T-cell (primary cell): ENCODE results near the gene MSN. TPM values are rescaled to one million over a fixed set of nuclear protein-coding genes. Genes with fewer than 3 reads are reported as not detected.

Experiments used
- ATAC-seq, 4 experiments: fragments of 200-7000 bp in 3 of 4; fragments of 150-1000 bp in 1 of 4; cut with Tn5 transposase; replicated peaks in 1 of 4; 1 replicate in 3 of 4; 2 replicates in 1 of 4; pipeline ENCODE4 v1.10.0; 2021; ENCODE audit warnings: moderate library complexity in 3 of 4, mild to moderate bottlenecking in 2 of 4, moderate number of reproducible peaks in 1 of 4
- CTCF ChIA-PET, 2 donors: fragments of 300-600 bp; sonication (Branson Sonifier 250); formaldehyde crosslinking; loops; one replicate each; lab custom pipeline; 2022; ENCODE audit warnings: antibody characterized with exemption in 2 of 2; lab: Charles Lee
- POLR2A ChIA-PET, 2 donors: fragments of 300-600 bp; sonication (Branson Sonifier 250); formaldehyde crosslinking; loops; one replicate each; lab custom pipeline; 2022; ENCODE audit warnings: antibody characterized with exemption in 2 of 2; lab: Charles Lee
- DNase-seq, 35 experiments: peaks; one replicate each; pipeline versions ENCODE4 v3.0.0 to v3.0.0-alpha.2; 2013 to 2023
- H3K27ac ChIP-seq: one replicate; pipeline ENCODE4 v1.5.1; 2013; ENCODE audit warnings: low read length
- H3K27me3 ChIP-seq, 2 experiments: replicated peaks in 1 of 2; 1 replicate in 1 of 2; 2 replicates in 1 of 2; pipeline versions ENCODE4 v1.6.1 to v1.7.0; 2013; ENCODE audit warnings: low read length in 1 of 2, mixed read lengths in 1 of 2; ENCODE audit not compliant: control insufficient read depth in 2 of 2, insufficient read depth in 2 of 2; ENCODE audit errors: extremely low read depth in 1 of 2
- H3K36me3 ChIP-seq, 2 donors: 1 replicate in 1 of 2; 2 replicates in 1 of 2; pipeline versions ENCODE4 v1.6.1 to v1.7.0; 2013; ENCODE audit warnings: low read length in 1 of 2; ENCODE audit not compliant: control insufficient read depth in 2 of 2, insufficient read depth in 1 of 2; ENCODE audit errors: extremely low read depth in 1 of 2
- H3K4me1 ChIP-seq, 2 experiments: 1 replicate in 1 of 2; 2 replicates in 1 of 2; pipeline versions ENCODE4 v1.6.1 to v1.7.0; 2013; ENCODE audit warnings: low read length in 2 of 2, mixed read lengths in 1 of 2; ENCODE audit not compliant: insufficient read depth in 2 of 2, control insufficient read depth in 1 of 2; ENCODE audit errors: extremely low read depth in 1 of 2
- H3K4me3 ChIP-seq, 2 donors: 1 replicate in 1 of 2; 2 replicates in 1 of 2; pipeline versions ENCODE4 v1.5.1 to v1.7.0; 2013; ENCODE audit warnings: mild to moderate bottlenecking in 2 of 2, low read length in 1 of 2, moderate library complexity in 1 of 2; ENCODE audit not compliant: control insufficient read depth in 1 of 2; ENCODE audit errors: extremely low read depth in 1 of 2
- H3K9me3 ChIP-seq: 2 replicates; pipeline ENCODE4 v1.7.0; 2013
- H3K27ac Mint-ChIP-seq, 2 donors: one replicate each; pipeline ENCODE4 v1.8.0; 2020 to 2021; ENCODE audit warnings: mild to moderate bottlenecking in 2 of 2, mixed read lengths in 2 of 2
- H3K27me3 Mint-ChIP-seq, 2 donors: one replicate each; pipeline ENCODE4 v1.8.0; 2021 to 2022; ENCODE audit warnings: mixed read lengths in 2 of 2
- H3K36me3 Mint-ChIP-seq: one replicate; pipeline ENCODE4 v1.8.0; 2021; ENCODE audit warnings: mixed read lengths
- H3K4me1 Mint-ChIP-seq, 3 donors: one replicate each; pipeline ENCODE4 v1.8.0; 2020 to 2022; ENCODE audit warnings: mixed read lengths in 3 of 3, mild to moderate bottlenecking in 1 of 3
- H3K4me3 Mint-ChIP-seq, 3 donors: one replicate each; pipeline ENCODE4 v1.8.0; 2020 to 2022; ENCODE audit warnings: mild to moderate bottlenecking in 3 of 3, mixed read lengths in 3 of 3, moderate library complexity in 3 of 3
- H3K9me3 Mint-ChIP-seq, 3 donors: one replicate each; pipeline ENCODE4 v1.8.0; 2020 to 2022; ENCODE audit warnings: mixed read lengths in 3 of 3
- WGBS: methylation state at CpG from one replicate; pipeline ENCODE4 v1.1.5; 2013; ENCODE audit warnings: missing lambda C conversion rate; ENCODE audit not compliant: insufficient coverage; 5-methylcytosine and 5-hydroxymethylcytosine counted together
- total RNA-seq, 35 experiments: library from RNA in 6 of 35; stranded (reverse) in 6 of 35; fragments of 120-200 nt in 1 of 35; gene quantifications; one replicate each; pipeline versions ENCODE4 v1.2.1 to v1.2.4 and lab custom pipeline; 2013 to 2026

MSN gene
- total RNA-seq, 5 donors from 2014 or later (not counting 1 experiment from before 2014, with no cell fraction given): 324 to 383 (median 348) TPM

- POLR2A ChIA-PET: interaction anchor here in 1 of 2 donors (0.6 kb wide), 1 partner anchor 213 kb away, joined by 3 read pairs; no protein-coding TSS in a partner anchor
- H3K27ac ChIP-seq: peak overlapping the region; percentile 25
- no peak overlapping the region for H3K4me3 Mint-ChIP-seq
- H3K27ac Mint-ChIP-seq: peak overlapping the region; percentile 13 to 66
- WGBS: no CpG with 5 or more reads among the region's 1 CpG
- CTCF ChIA-PET: no interaction called here
- H3K27me3 Mint-ChIP-seq: no peaks in the 10 kb centered on the region
- DNase-seq: no peak
- H3K4me3 ChIP-seq: no peak overlapping the region
- peaks cover 61% of the 10 kb centered on the region for H3K36me3 Mint-ChIP-seq
- H3K4me1 Mint-ChIP-seq: peaks cover 36 to 53% (median 51%) of the 10 kb centered on the region in 3 donors
- no peaks in the 10 kb centered on the region for H3K9me3 Mint-ChIP-seq
- no peak for ATAC-seq
- H3K36me3 ChIP-seq: peaks cover 0 to 91% of the 10 kb centered on the region in 2 donors
- no peaks in the 10 kb centered on the region for H3K9me3 ChIP-seq
- H3K4me1 ChIP-seq: peaks cover 4 to 19% of the 10 kb centered on the region in 2 experiments
- H3K27me3 ChIP-seq: no peaks in the 10 kb centered on the region
Measured at GRCh38 chrX:65731684-65732289, 64.3 kb downstream of the MSN start.

DNA sequence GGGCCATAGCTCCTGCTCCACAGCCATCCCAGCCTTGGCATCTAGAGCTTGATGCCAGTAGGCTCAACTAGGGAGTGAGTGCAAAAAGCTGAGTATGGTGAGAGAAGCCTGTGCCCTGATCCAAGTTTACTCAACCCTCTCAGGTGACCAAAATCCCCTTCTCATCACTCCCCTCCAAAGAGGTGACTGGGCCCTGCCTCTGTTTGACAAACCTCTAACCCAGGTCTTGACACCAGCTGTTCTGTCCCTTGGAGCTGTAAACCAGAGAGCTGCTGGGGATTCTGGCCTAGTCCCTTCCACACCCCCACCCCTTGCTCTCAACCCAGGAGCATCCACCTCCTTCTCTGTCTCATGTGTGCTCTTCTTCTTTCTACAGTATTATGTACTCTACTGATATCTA lies 73.5 kb downstream of the MSN start:
- Histone ChIP-seq H3K36me3 (peaks cover 7 to 60% of the 10 kb centered on the region in 2 donors), H3K27me3 (no peaks in the 10 kb centered on the region), H3K9me3 (no peaks in the 10 kb centered on the region), H3K4me1 (peaks cover 0 to 5% of the 10 kb centered on the region in 2 experiments), H3K4me3 (no peak overlapping the region), H3K27ac (no peak overlapping the region)
- Mint-ChIP-seq H3K36me3 (peaks cover 54% of the 10 kb centered on the region), H3K9me3 (no peaks in the 10 kb centered on the region), H3K4me1 (peaks cover 20 to 57% (median 35%) of the 10 kb centered on the region in 3 donors), H3K27me3 (no peaks in the 10 kb centered on the region), H3K4me3 (no peak overlapping the region), H3K27ac (peak overlapping the region; percentile 43 to 54)
- ATAC-seq (no peak), DNase-seq (no peak)
- CTCF ChIA-PET: interaction anchor here in 1 of 2 donors (0.6 kb wide), 1 partner anchor 55 kb away, joined by 3 read pairs; no protein-coding TSS in a partner anchor
- POLR2A ChIA-PET: no interaction called here

GRCh38 chrX:65741823-65742222 lies 74.4 kb downstream of the MSN start:
- peaks cover 7 to 52% of the 10 kb centered on the region in 2 donors for H3K36me3 ChIP-seq
- no peak overlapping the region for H3K4me3 ChIP-seq
- DNase-seq (no peak), ATAC-seq (no peak)
- H3K27ac Mint-ChIP-seq: peak overlapping the region in 1 of 2 donors; percentile 69
- H3K9me3 Mint-ChIP-seq: no peaks in the 10 kb centered on the region
- ChIA-PET POLR2A (no interaction called here), CTCF (no interaction called here)
- H3K4me1 Mint-ChIP-seq: peaks cover 22 to 56% (median 39%) of the 10 kb centered on the region in 3 donors
- peaks cover 47% of the 10 kb centered on the region for H3K36me3 Mint-ChIP-seq
- peaks cover 0 to 7% of the 10 kb centered on the region in 2 experiments for H3K4me1 ChIP-seq
- H3K9me3 ChIP-seq: no peaks in the 10 kb centered on the region
- no peak overlapping the region for H3K27ac ChIP-seq
- H3K4me3 Mint-ChIP-seq: no peak overlapping the region
- H3K27me3 ChIP-seq: no peaks in the 10 kb centered on the region
- no CpG with 5 or more reads among the region's 2 CpGs for WGBS
- no peaks in the 10 kb centered on the region for H3K27me3 Mint-ChIP-seq

DNA sequence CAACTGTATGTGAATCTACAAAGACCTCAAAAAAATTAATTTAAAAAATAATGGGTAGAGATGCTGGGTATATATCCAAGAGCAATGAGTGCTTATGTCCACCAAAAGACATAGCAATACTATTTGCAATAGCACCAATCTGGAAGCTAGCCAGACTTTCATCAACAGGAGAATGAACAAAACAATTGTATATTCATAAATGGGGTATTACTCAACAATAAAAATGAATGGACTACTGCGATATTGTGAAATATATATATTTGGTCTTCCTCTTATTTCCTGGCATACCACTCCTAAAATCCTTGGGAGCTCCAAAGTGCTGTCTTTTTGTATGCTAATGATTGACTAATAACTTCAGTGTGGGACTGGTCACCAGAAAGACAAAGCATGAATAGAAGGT lies 77.5 kb downstream of the MSN start:
- Mint-ChIP-seq H3K9me3 (no peaks in the 10 kb centered on the region), H3K4me1 (peaks cover 25 to 50% (median 41%) of the 10 kb centered on the region in 3 donors), H3K4me3 (no peak overlapping the region), H3K36me3 (peaks cover 26% of the 10 kb centered on the region), H3K27me3 (no peaks in the 10 kb centered on the region), H3K27ac (no peak overlapping the region)
- Histone ChIP-seq H3K9me3 (no peaks in the 10 kb centered on the region), H3K36me3 (peaks cover 0 to 20% of the 10 kb centered on the region in 2 donors), H3K27me3 (no peaks in the 10 kb centered on the region), H3K4me3 (no peak overlapping the region), H3K4me1 (peaks cover 0 to 7% of the 10 kb centered on the region in 2 experiments), H3K27ac (peak overlapping the region; percentile 34)
- DNase-seq: no peak
- ATAC-seq: peak in 1 of 4 experiments; percentile 9
- WGBS: no CpG with 5 or more reads among the region's 1 CpG
- ChIA-PET CTCF (interaction anchor here in 1 of 2 donors (1.1 kb wide), 1 partner anchor 149 kb away, joined by 3 read pairs; no protein-coding TSS in a partner anchor), POLR2A (no interaction called here)

DNA sequence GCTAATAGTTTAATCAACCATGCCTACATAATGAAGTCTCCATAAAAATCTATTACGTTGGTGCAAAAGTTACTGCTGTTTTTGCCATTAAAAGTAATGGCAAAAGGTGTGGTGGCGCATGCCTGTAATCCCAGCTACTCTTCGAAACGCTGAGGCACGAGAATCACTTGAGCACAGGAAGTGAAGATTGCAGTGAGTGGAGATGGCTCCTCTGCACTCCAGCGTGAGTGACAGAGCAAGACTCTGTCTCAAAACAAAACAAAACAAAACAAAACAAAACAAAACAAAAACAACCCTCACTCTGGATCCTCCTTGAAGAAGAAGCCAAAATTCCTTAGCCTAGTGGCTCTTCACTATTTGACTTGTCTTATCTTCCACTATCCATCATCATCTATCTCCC lies 78.0 kb downstream of the MSN start:
- H3K4me3 ChIP-seq: no peak overlapping the region
- H3K4me1 ChIP-seq: peaks cover 0 to 11% of the 10 kb centered on the region in 2 experiments
- peaks cover 26 to 52% (median 39%) of the 10 kb centered on the region in 3 donors for H3K4me1 Mint-ChIP-seq
- H3K36me3 Mint-ChIP-seq: peaks cover 21% of the 10 kb centered on the region
- no CpG with 5 or more reads among the region's 6 CpGs for WGBS
- DNase-seq (peak in 1 of 35 experiments; percentile 37), ATAC-seq (peak in 2 of 4 experiments; percentile 51 to 60)
- H3K9me3 Mint-ChIP-seq: no peaks in the 10 kb centered on the region
- no peaks in the 10 kb centered on the region for H3K27me3 ChIP-seq
- CTCF ChIA-PET: interaction anchor here in 1 of 2 donors (1.1 kb wide), 1 partner anchor 149 kb away, joined by 3 read pairs; no protein-coding TSS in a partner anchor
- no peaks in the 10 kb centered on the region for H3K27me3 Mint-ChIP-seq
- POLR2A ChIA-PET: no interaction called here
- H3K4me3 Mint-ChIP-seq: no peak overlapping the region
- no peaks in the 10 kb centered on the region for H3K9me3 ChIP-seq
- peak overlapping the region; percentile 46 to 76 for H3K27ac Mint-ChIP-seq
- peak overlapping the region; percentile 34 for H3K27ac ChIP-seq
- peaks cover 0 to 16% of the 10 kb centered on the region in 2 donors for H3K36me3 ChIP-seq

DNA sequence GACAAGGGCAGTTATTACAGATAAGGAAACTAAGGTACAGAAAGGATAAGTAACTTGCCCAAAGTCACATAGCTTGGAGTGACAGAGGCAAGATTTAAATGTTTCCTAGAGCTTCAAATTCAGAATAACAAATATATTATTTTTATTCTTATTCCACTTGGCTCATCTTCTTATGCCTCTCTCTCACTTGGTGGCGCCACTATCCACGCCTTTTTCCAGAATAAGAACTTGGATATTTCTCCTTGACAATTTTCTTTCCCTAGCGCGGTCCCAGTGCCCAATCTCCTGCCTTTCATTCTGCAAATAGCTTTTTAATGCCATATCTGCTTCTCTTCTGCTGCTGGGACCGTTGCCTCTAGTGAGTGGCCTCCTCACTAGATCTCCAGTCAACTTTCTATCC lies 78.5 kb downstream of the MSN start:
- Histone ChIP-seq H3K27ac (peak overlapping the region; percentile 34), H3K4me3 (no peak overlapping the region), H3K27me3 (no peaks in the 10 kb centered on the region), H3K9me3 (no peaks in the 10 kb centered on the region), H3K4me1 (peaks cover 2 to 16% of the 10 kb centered on the region in 2 experiments), H3K36me3 (peaks cover 0 to 10% of the 10 kb centered on the region in 2 donors)
- ATAC-seq (no peak), DNase-seq (no peak)
- 81% methylated on average over 3 of the region's 5 CpGs for WGBS
- ChIA-PET POLR2A (no interaction called here), CTCF (interaction anchor here in 1 of 2 donors (1.1 kb wide), 1 partner anchor 150 kb away, joined by 3 read pairs; no protein-coding TSS in a partner anchor)
- no peaks in the 10 kb centered on the region for H3K27me3 Mint-ChIP-seq
- no peak overlapping the region for H3K4me3 Mint-ChIP-seq
- peak overlapping the region; percentile 46 to 76 for H3K27ac Mint-ChIP-seq
- H3K9me3 Mint-ChIP-seq: no peaks in the 10 kb centered on the region
- peaks cover 32 to 57% (median 39%) of the 10 kb centered on the region in 3 donors for H3K4me1 Mint-ChIP-seq
- H3K36me3 Mint-ChIP-seq: peaks cover 16% of the 10 kb centered on the region
